OCI-LY3 (cell line): Measurements from ENCODE around the gene OR11G2.
"Not testable (repeated sequence)": the region's sequence is repeated elsewhere in the genome, so short reads cannot be mapped to it uniquely, and the experiment has no call there.

Experiments
- H2AFZ ChIP-seq: fragments of 200-600, 300-600 bp; shearing (Covaris generic); 2 replicates; pipeline ENCODE4 v1.6.0; 2014; ENCODE audit warnings: antibody characterized with exemption, low read depth, low read length
- H3K27ac ChIP-seq: fragments of 200-600, 300-600 bp; sonication (generic); 2 replicates; pipeline ENCODE4 v1.5.1; 2014; ENCODE audit warnings: mild to moderate bottlenecking, low read length, moderate library complexity, mixed read lengths
- H3K27me3 ChIP-seq: fragments of 200-600, 300-600 bp; sonication (generic); 2 replicates; pipeline ENCODE4 v1.6.1; 2014; ENCODE audit warnings: low read depth, low read length, mixed read lengths
- H3K36me3 ChIP-seq: fragments of 200-600, 300-600 bp; sonication (generic); replicated peaks from 2 replicates; pipeline ENCODE3; 2014; ENCODE audit warnings: low read depth, low read length, mixed read lengths
- H3K4me1 ChIP-seq: fragments of 300-600, 200-600 bp; sonication (generic); 2 replicates; pipeline ENCODE4 v1.6.1; 2014; ENCODE audit warnings: low read length, mixed read lengths
- H3K4me2 ChIP-seq: fragments of 200-600, 300-600 bp; sonication (generic); 2 replicates; pipeline ENCODE4 v1.6.1; 2014; ENCODE audit warnings: low read length, mixed read lengths
- H3K4me3 ChIP-seq: fragments of 300-600, 200-600 bp; sonication (generic); 2 replicates; pipeline ENCODE4 v1.5.1; 2014; ENCODE audit warnings: antibody characterized with exemption, mild to moderate bottlenecking, low read length, moderate library complexity
- H3K79me2 ChIP-seq: fragments of 300-600, 200-600 bp; shearing (Covaris generic); 2 replicates; pipeline ENCODE4 v1.6.1; 2014; ENCODE audit warnings: mild to moderate bottlenecking, low read length, mixed read lengths
- H3K9ac ChIP-seq: fragments of 300-600, 200-600 bp; shearing (Covaris generic); 2 replicates; pipeline ENCODE4 v1.6.0; 2014; ENCODE audit warnings: mild to moderate bottlenecking, low read length, moderate library complexity
- H3K9me3 ChIP-seq: fragments of 200-600, 300-600 bp; shearing (Covaris generic); 2 replicates; pipeline ENCODE4 v1.6.1; 2014; ENCODE audit warnings: low read length, mixed read lengths; ENCODE audit not compliant: insufficient read depth
- H4K20me1 ChIP-seq: fragments of 200-600, 300-600 bp; sonication (generic); 2 replicates; pipeline ENCODE4 v1.6.1; 2016; ENCODE audit warnings: low read length, mixed read lengths; ENCODE audit not compliant: insufficient read depth
- CTCF ChIP-seq: fragments of 200-600, 300-600 bp; sonication (generic); IDR thresholded peaks from 2 replicates; pipeline ENCODE4 v1.5.1; 2014; ENCODE audit warnings: antibody characterized with exemption, low read length, low read depth
- EZH2phosphoT487 ChIP-seq: fragments of 200-600 bp; shearing (Covaris generic); IDR thresholded peaks from 2 replicates; pipeline ENCODE4 v1.6.1; 2018; ENCODE audit warnings: antibody characterized with exemption, mixed run types, low read depth

OR11G2 gene

GRCh38 chr14:20167091-20167490 lies 23.6 kb upstream of the OR11G2 start:
- Histone ChIP-seq H4K20me1 (no peaks in the 10 kb centered on the region), H3K9ac (no peak overlapping the region), H2AFZ (no peak overlapping the region), H3K4me2 (no peak overlapping the region), H3K79me2 (no peaks in the 10 kb centered on the region), H3K36me3 (no peaks in the 10 kb centered on the region), H3K27me3 (no peaks in the 10 kb centered on the region), H3K4me1 (no peaks in the 10 kb centered on the region), H3K9me3 (peaks cover 6% of the 10 kb centered on the region; the same call in 1 of the 2 replicates), H3K4me3 (no peak overlapping the region), H3K27ac (no peak overlapping the region)
- TF ChIP-seq EZH2phosphoT487: no peak
- no peak for TF ChIP-seq CTCF

- H3K4me2 ChIP-seq, H3K4me1 ChIP-seq, H2AFZ ChIP-seq, H3K79me2 ChIP-seq, H3K27me3 ChIP-seq, H3K9me3 ChIP-seq, H4K20me1 ChIP-seq, H3K9ac ChIP-seq, H3K27ac ChIP-seq, H3K4me3 ChIP-seq, H3K36me3 ChIP-seq: not testable (repeated sequence)
Observed at GRCh38 chr14:20169852-20170251, 20.8 kb upstream of the OR11G2 start.

- H3K36me3 ChIP-seq, H3K79me2 ChIP-seq, H4K20me1 ChIP-seq, H3K9ac ChIP-seq, H3K9me3 ChIP-seq, H3K27me3 ChIP-seq, H3K4me1 ChIP-seq, H3K27ac ChIP-seq, H3K4me2 ChIP-seq, H2AFZ ChIP-seq, H3K4me3 ChIP-seq: not testable (repeated sequence)
Observed at GRCh38 chr14:20174205-20174604, 16.5 kb upstream of the OR11G2 start.

GRCh38 chr14:20176330-20176729 lies 14.4 kb upstream of the OR11G2 start:
- no peaks in the 10 kb centered on the region for H3K27me3 ChIP-seq
- peaks cover 20% of the 10 kb centered on the region for H3K4me1 ChIP-seq
- H2AFZ ChIP-seq: no peak overlapping the region
- no peak for TF ChIP-seq CTCF
- H3K9me3 ChIP-seq: no peaks in the 10 kb centered on the region
- no peaks in the 10 kb centered on the region for H3K36me3 ChIP-seq
- H3K4me3 ChIP-seq: no peak overlapping the region
- no peak overlapping the region for H3K4me2 ChIP-seq
- no peaks in the 10 kb centered on the region for H4K20me1 ChIP-seq
- no peaks in the 10 kb centered on the region for H3K79me2 ChIP-seq
- H3K9ac ChIP-seq: no peak overlapping the region
- no peak overlapping the region for H3K27ac ChIP-seq

GRCh38 chr14:20177433-20177974 lies 13.2 kb upstream of the OR11G2 start:
- Histone ChIP-seq H3K4me3 (no peak overlapping the region), H2AFZ (no peak overlapping the region), H3K4me1 (peaks cover 20% of the 10 kb centered on the region), H3K9ac (no peak overlapping the region), H3K27me3 (no peaks in the 10 kb centered on the region), H3K27ac (no peak overlapping the region), H3K4me2 (no peak overlapping the region), H4K20me1 (no peaks in the 10 kb centered on the region), H3K9me3 (no peaks in the 10 kb centered on the region), H3K79me2 (no peaks in the 10 kb centered on the region), H3K36me3 (no peaks in the 10 kb centered on the region)
- TF ChIP-seq CTCF: no peak
- no peak for TF ChIP-seq EZH2phosphoT487
